ENCODE data around the gene ASPSCR1.
A peak's percentile ranks its signal among the peaks of the same experiment; 100 is the strongest.

ASPSCR1 gene

DNA sequence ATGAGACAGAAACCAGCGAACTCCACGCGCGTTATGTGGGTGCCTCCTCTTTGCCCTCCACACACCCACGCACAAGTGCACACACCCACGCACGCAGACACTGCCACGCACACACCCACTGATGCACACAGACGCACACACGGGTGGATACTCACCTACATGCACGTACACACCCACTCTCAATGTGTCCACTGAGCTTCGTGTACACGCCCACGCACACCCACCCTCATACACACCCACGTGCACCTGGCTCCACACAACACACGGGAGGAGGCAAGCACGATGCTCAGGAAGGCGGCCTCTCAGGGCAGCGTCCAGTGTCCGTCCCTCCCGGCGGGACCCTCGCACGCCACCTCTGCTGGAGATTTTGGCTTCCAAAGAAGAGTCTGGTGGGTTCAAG is 70.0 kb downstream of the ASPSCR1 start:
- no peak for DNase-seq

DNA sequence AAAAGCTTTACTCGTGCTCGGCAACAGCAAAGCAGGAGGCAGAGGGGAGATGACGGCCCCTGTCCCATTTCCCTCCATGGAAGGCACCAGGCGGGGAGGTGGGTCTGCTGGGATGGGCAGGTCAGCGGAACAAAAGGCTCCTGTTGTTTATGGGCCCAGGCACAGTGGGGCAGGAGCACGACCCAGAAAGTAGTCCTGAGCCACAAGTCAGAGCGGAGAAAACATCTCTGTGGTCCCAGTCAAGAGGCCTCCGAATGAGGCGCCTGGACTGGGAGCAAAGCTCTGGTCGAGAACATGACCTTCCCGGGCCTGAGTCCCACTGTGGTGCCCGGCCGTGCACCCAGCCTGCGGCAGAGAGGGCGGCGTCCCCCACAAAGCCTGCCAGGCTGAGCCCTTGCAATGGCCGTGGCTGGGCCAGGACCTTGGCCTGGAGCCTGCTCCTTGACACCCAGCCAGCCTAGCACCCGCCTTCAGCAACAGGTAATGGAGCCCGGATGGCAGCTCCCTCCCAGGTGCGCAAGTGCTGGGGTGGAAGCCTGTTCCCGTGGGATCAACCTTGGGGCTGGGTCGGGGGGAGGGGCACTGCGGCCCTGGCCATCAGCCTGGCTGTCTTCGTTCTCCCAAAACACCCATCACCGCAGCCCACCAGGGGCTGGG is 70.6 kb downstream of the ASPSCR1 start:
- DNase-seq = no peak

DNA sequence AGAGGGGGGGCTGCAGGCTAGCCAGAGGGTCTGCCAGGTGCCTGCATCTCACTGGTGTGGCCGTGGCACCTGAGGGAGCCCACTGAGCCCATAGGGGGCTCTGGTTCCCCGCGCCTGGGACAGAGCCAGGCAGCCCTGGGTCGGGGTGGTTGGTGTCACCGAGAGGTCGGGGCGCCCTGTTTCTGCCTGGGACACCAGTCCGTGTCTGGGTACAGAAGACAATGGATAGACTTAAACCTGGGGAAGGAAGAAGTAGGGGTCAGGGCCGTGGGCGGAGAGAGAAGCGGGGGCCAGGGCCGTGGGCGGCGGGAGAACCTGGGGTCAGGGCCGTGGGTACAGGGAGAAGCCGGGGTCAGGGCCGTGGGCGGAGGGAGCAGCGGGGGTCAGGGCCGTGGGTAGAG is 71.1 kb downstream of the ASPSCR1 start:
- DNase-seq = no peak

DNA sequence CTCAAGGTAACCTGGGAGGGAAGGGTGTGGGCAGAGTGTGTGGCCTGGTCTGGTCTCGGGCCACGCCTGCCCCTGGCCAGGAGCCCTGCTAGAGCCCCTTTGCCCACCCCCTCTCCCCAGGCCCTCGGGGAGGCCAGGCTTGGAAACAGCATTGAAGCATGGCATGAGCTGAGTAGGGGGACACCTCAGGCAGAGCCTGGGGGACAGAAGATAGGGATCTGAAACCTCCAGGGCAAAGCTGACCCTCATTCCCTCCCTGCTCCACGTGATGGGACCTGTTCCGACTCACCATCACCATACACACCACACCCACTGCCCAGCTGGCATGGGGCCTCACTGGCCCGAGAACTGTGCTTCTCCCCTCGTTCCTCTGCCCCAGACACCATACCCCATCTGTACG is 71.7 kb downstream of the ASPSCR1 start:
- DNase-seq = no peak

DNA sequence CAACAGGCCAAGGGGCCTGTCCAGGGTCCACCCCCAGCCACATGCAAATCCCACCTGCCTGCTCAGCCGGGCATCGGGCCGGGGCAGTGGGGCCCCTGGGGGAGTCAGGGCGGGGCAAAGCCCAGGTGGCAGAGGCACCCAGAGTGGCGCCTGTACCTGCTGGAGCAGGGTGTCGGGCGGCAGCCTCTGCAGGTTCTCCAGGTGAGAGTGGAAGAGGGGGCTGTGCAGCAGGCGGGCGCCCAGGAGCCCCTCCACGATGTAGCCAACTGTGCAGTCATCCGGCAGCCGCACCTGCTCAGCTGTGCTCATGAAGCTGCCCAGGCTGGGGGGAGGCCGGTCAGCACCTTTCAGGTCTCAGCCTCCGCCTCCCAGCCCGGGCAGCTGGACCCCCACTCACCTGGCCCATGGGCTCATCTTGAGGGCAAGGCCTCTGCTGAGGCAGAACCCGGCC is 72.1 kb downstream of the ASPSCR1 start:
- DNase-seq = no peak

DNA sequence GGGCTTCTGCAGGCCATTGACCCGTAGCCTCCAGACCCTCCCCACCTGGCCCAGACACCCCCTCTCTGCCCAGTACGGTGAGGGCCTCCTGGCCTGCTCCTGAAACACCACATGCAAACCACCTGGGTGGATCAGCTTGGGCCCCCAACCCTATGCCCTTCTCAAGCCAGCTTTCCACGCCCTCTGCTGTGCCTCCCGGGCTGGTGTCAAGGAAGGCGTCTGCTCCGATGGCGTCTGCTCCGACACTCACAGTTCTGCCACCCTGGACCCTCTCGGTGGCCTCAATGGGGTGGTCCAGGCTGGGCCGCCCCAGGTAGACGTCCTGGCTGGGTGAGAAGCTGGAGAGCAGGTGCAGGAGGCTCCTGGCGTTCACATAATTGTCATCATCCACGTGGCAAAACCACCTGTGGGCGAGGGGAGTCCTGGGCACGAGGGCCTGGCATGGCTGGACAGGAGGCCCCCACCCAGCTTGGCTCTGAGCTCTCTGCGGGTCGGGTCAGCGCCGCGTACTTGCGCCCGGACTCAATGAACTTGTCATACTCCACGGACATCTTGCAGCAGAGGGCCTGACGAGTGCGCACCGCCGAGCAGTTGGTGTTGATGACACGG is 72.8 kb downstream of the ASPSCR1 start:
- no peak for DNase-seq

DNA sequence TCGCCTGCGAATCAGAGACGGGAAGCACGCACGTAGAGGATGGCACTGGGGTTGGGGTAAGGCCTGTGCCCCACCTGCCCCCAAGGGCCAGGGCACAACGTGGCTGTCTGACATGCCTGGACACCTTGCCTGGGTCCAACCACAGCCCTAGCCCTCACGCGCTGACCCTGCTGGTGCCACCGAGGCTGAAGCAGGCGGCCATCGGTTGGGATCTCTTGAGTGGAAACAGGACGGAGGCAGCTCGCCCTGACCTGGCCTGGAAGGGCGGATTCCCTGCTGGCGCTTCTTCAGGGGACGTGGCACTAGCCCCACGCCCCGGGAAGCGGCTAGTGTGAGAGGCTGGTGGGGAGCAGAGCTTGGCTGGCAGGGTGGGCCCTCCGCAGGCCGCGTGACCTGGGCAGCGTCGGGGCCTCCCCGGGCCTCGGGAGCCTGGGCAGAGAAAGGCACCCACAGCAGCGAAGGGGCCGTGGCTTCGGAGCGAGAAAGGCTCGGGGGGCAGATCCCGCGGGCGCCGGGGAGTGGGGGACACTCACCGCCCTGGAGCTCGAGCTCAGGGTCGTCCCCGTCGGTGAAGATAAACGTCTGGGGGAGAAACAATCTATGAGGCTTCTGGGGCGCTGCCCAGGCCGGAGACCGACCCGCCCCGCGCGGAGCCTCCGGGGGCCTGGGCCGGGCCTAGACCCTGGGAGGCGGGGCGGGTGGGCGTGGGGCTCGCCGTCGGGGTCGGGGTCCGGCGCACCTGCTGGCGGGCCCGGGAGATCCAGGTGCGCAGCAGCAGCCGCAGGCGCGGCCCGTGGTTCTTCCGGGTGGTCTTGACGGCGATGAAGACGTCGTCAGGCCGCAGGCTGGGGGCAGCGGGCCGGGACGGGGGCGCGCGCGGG is 73.6 kb downstream of the ASPSCR1 start:
- no peak for DNase-seq

DNA sequence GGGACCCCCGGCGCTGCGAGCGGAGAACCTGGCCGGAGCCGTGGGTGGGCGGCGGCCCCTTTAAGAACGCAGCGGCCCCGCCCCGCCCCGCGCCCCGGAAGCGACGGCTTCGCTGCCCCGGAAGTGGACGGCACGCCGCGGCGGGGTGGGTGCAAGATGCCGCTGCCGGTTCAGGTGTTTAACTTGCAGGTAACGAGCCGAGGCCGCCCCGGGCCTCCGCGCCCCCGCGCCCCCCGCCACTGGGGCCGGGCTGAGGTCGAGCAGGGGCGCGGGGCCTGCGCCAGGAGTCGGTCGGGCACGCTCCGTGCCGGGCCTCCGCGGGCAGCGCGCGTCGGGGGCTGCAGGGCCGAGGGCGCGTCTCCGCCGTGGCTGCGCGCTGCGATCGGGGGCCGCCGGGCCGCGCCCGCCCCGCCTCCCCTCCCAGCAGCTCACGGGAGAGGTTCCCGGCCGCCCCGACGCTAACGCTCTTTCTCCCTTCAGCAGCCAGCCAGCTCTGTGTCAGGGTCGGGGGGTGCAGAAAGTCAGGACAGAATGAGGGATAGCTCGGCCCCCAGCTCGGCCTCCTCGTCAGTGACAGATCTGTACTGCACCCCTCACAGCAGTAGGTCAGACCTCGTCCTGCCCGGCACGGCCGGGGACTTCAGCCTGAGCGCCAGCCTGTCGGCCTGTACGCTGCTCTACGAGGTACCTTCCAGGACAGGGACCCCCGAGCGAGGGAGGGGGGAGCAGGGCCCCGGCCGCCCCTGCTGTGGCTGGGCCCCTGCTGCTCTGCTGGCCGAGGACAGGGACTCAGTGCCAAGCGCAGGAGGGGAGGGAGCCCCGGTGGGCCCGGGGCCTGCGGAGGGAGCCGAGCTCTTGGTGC is 74.6 kb downstream of the ASPSCR1 start, which contains the start of the genes GPS1 and RFNG:
Gene GPS1, plus strand, starts transcription at position 123 of the 862 bp plus-strand sequence. Its CDS starts 34 bp downstream, at position 157.
Gene RFNG, minus strand, starts transcription at position 36 of the 862 bp plus-strand sequence. CDS start 45 bp downstream, outside the sequence.
- peak; percentile 66 for DNase-seq

DNA sequence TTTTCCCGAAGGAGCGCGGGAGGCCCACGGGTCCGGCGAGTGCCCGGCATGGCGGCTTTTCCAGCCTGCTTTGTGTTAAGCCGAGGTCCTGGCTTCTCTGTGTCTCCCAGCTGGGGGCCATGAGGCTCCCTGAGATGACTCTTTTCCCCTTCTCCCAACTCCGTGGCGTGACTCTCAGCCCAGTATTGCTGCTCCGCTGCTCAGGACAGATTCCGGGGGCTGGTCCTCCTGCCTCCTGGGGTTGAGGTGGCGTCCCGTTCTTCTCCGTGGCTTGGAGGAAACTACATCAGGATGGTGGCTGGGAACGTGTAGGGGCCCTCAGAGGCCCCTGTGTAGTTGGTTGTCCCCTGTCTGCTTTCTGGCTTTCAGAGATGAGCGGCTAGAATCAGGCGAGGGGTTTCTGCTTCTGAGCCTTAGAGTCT is 75.2 kb downstream of the ASPSCR1 start:
- DNase-seq = no peak

DNA sequence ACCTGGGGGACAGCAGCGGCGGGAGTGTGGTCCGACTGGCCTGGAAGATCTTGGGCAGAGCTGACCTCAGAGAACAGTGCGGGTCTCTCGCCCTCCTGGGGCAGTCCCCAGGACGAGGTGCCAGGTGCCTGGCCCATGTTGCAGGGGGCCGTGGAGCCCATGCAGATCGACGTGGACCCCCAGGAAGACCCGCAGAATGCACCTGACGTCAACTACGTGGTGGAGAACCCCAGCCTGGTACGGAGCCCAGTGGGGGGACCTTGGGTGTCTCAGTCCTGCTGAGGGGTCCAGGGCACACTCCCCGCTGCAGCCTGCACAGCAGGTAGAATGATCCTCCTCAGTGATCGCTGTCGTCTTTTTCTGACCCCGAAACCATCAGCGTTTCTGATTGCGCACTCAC is 75.7 kb downstream of the ASPSCR1 start:
- no peak for DNase-seq

DNA sequence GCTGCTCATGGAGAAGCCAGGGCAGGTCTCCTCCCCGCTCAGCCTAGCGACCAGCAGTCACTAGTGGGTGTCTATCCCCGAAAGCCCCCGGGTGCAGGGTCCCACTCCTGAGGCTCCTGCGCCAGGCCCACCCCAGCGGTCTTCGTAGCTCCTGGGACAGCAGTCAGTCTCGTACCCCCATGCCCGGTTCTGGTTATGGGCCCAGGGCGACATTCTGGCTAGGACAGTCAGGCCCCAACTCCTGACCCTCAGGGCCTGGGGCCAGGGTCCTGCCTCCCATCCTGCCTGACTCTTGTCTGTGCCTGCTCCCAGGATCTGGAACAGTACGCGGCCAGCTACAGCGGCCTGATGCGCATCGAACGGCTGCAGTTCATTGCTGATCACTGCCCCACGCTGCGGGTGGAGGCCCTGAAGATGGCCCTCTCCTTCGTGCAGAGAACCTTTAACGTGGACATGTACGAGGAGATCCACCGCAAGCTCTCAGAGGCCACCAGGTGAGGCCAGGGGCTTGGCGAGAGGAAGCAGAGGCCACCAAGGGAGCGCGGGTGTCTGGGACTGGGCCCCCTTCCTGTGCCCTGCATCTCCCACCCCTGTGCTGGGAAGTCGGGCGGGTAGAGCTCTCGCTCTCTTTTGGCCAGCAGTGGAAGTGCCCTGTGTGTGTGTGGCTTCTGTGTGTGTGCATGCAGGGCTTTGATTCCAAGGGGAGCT is 76.3 kb downstream of the ASPSCR1 start:
- DNase-seq = no peak

DNA sequence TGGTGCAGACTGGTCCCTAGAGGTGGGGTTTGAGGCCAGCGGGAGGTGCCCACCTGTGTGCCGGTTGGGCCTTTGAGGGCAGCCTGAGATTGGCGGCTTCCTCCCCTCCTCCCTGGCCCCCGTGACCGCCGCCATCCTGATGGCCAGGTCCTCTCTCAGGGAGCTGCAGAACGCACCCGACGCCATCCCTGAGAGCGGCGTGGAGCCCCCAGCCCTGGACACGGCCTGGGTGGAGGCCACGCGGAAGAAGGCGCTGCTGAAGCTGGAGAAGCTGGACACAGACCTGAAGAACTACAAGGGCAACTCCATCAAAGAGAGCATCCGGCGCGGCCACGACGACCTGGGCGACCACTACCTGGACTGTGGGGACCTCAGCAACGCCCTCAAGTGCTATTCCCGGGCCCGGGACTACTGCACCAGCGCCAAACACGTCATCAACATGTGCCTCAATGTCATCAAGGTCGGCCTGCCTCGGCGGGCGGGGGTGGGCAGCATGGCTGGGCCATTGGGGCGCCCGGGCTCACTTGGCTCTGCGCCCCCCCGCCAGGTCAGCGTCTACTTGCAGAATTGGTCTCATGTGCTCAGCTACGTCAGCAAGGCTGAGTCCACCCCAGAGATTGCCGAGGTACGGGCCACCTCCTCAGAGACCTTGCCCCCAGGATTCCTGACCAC is 77.1 kb downstream of the ASPSCR1 start:
- DNase-seq = no peak

DNA sequence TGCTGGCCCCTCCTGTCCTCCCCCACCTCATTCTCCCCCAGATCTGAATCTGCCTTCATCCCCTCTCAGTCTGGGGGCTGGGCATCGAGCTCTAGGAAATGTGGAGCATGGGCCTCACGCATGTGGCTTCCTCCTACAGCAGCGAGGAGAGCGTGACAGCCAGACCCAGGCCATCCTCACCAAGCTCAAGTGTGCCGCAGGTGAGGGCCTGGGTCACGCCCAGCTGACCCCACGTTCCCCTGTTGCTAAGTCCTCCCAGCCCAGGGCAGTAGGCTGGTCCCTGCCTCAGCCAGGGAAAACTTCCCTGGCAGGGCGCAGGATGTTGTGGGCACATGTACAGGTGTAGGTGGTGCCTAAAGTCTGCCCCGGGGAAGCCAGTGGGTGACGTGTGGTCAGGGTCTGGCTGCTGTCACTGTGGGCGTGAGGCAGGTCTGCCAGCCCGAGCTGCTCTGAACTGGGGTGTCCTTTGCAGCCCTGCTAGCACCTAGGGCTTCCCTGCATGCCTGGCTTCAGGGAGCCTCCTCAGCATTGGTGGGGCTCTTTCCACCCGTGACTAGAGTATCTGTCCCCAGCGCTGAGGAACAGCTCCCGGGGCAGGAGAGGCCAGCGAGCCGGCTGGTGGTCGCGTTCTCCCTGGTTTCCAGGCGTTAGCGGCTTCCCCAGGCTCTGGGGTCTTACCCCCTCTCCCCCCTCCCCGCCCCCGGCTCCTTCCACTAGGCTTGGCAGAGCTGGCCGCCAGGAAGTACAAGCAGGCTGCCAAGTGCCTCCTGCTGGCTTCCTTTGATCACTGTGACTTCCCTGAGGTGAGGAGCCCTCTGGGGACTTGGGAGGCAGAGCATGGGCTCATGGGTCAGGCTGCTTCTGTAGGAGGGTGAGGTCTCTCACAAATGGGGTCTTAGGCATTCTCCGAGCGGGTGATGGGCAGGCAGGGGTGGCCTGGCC is 77.9 kb downstream of the ASPSCR1 start:
- no peak for DNase-seq

DNA sequence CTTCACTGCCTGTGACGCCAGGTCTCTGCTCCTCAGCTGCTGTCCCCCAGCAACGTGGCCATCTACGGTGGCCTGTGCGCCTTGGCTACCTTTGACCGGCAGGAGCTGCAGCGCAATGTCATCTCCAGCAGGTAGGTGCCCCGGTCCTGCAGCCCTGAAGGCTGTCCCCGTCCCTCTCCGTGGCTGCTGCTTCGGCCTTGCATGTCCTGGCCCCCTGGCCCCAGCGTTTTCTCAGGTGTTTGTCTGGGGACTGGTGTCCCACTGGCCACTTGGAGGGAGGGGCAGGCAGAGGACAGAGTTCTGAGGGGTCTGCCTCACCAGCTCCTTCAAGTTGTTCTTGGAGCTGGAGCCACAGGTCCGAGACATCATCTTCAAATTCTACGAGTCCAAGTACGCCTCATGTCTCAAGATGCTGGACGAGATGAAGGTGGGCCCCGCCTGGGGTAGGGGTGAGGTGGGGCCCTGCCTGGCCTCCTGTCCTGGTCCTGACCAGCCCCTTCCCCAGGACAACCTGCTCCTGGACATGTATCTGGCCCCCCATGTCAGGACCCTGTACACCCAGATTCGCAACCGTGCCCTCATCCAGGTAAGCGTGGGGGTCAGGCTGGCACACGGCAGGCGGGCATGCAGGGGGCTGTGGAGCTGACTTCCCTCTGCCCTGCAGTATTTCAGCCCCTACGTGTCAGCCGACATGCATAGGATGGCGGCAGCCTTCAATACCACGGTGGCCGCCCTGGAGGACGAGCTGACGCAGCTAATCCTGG is 78.7 kb downstream of the ASPSCR1 start:
- no peak for DNase-seq

DNA sequence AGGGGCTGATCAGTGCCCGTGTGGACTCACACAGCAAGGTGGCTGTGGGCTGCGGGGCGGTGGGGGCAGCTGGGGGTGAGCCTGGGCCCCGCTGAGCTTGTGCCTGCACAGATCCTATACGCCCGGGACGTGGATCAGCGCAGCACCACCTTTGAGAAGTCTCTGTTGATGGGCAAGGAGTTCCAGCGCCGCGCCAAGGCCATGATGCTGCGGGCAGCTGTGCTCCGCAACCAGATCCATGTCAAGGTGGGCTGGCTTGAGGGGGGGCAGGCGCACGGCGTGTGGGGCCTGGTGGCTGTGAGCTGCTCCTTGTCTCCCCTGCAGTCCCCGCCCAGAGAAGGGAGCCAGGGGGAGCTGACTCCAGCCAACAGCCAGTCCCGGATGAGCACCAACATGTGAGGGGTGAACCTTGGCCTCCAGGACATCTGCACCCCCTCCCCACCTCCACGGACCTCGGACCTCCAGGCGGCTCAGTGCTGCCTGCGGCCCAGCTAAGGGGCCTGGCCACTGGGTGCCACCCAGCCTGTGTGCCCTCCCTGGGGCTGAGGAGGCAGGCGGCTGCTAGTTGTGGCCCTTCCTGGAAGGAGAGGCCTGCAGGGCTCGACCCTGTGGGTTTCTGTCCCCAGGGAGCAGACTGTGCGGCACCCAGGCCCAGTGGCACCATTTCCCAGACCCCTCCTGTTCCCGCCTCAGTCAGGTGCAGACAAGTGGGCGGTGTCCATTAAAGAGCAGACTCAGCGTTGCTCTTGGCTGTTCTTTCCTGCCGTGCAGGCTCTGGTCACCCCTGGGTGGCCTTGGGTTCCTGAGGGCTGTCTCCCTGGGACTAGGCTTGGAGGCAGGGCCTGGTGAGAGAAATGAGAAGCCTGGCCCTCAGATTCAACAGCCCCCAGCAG is 79.5 kb downstream of the ASPSCR1 start:
- no peak for DNase-seq

DNA sequence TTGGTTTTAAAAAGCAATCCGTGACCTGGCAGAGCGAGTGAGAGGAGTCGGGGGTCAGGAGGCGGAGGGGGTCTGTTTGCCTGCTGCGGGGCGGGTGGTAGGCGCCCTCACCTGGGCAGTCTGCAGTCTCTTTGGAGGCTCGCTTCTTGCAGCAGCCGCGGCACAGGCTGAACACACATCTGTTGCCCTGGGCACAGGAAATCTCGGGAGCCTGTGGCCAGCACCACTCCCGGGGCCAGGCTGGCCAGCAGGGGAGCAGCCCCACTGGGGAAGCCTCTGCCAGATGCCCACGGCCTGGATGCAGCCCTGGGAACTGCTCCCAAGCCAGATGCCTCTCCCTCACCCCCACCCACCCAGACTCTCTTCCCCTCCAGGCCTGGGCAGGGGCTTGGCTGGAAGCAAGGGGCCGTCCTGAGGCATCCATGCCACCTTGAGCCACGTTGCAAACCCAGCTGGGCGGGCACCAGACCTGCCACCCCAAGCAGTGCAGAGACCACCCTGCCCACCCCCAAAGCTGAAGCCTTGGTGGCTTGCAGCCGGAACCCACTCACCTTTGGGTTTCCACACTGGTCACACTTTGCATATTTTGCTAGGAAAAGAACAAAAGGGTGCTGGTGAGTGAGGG is 80.9 kb downstream of the ASPSCR1 start:
- DNase-seq = no peak

DNA sequence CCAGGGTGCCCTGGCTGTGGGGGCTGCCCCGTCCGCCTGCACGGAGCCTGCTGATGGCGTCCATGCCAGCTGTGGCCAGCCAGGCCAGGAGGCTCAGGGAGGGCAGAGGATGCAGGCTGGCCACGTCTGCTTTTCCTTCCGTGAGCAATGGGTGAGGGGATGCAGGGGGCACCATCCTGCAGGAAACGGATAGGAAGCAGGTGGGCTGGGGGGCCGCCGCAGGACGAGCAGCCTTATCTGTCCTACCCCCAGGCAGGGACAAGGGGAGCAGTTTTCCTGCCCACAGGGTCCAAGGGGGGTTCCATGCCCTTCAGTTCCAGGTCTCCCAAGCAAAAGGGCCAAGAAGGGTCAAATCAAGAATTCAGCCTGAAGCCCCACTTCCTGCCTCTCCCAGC is 81.4 kb downstream of the ASPSCR1 start:
- no peak for DNase-seq

Measured in NCI-H510A treated with DMSO at 0.1 percent for 48 hours (cell line).